HCT116 (cell line): ENCODE results near the gene SRF. TPM values are rescaled to one million over a fixed set of nuclear protein-coding genes. Genes with fewer than 3 reads are reported as not detected.

Experiments used
- ATAC-seq: fragments of 200-7000 bp; cut with Tn5 transposase; 2 replicates; pipeline ENCODE4 v1.9.1; 2020; ENCODE audit warnings: mild to moderate bottlenecking, moderate library complexity
- BruUV-seq: library from RNA; stranded (reverse); fragments of 400-500 nt; replicated peaks from 2 replicates; lab custom pipeline; 2021; lab: Mats Ljungman, UMichigan
- CTCF ChIA-PET: fragments of 300-600 bp; sonication (Branson Sonifier 250); formaldehyde crosslinking; loops from one replicate; lab custom pipeline; 2021; ENCODE audit warnings: antibody characterized with exemption; lab: Charles Lee
- POLR2A ChIA-PET: fragments of 300-600, 350-600 bp; sonication (Branson Sonifier 250); formaldehyde crosslinking; loops from one replicate; lab custom pipeline; 2021; ENCODE audit warnings: antibody characterized with exemption; lab: Charles Lee
- RAD21 ChIA-PET, 2 experiments: fragments of 300-600 bp; sonication (Branson Sonifier 250); formaldehyde crosslinking; loops; one replicate each; lab custom pipeline; 2023; ENCODE audit warnings: low total read pairs in 2 of 2; ENCODE audit not compliant: uncharacterized antibody in 2 of 2, unreplicated experiment in 2 of 2, low non-redundant PET in 1 of 2; lab: Charles Lee
- DNase-seq: peaks from one replicate; pipeline ENCODE4 v3.0.0-alpha.2; 2010; ENCODE audit warnings: low read depth, low spot score
- H2AFZ ChIP-seq: fragments of 200-600 bp; shearing (Covaris generic), sonication (generic); 2 replicates; pipeline ENCODE4 v1.6.1; 2017; ENCODE audit warnings: low read depth, mixed run types, mixed read lengths, antibody characterized with exemption, low read length; ENCODE audit not compliant: poor library complexity, severe bottlenecking
- H3K27ac ChIP-seq: 2 replicates; pipeline ENCODE4 v1.5.1; 2012; ENCODE audit warnings: low read depth, low read length
- H3K27me3 ChIP-seq: fragments of 200-600 bp; sonication (generic); 2 replicates; pipeline ENCODE4 v1.6.1; 2016; ENCODE audit warnings: mixed run types, low read length, mixed read lengths; ENCODE audit not compliant: insufficient read depth
- H3K36me3 ChIP-seq, 2 experiments: fragments of 200-500 bp in 1 of 2; fragments of 200-600 bp in 1 of 2; sonication (Bioruptor generic) in 1 of 2; sonication (generic) in 1 of 2; 2 replicates each; pipeline versions ENCODE4 v1.5.1 to v1.6.1; 2014 to 2016; ENCODE audit warnings: low read length in 2 of 2, inconsistent platforms in 1 of 2, mixed read lengths in 1 of 2, mixed run types in 1 of 2; ENCODE audit not compliant: insufficient read depth in 2 of 2, control insufficient read depth in 1 of 2
- H3K4me1 ChIP-seq, 2 experiments: fragments of 200-600 bp in 1 of 2; sonication (generic) in 1 of 2; 2 replicates each; pipeline versions ENCODE4 v1.5.1 to v1.6.1; 2012 to 2017; ENCODE audit warnings: low read length in 2 of 2, inconsistent platforms in 1 of 2, mild to moderate bottlenecking in 1 of 2, mixed read lengths in 1 of 2, mixed run types in 1 of 2, moderate library complexity in 1 of 2; ENCODE audit not compliant: insufficient read depth in 2 of 2, control insufficient read depth in 1 of 2
- H3K4me2 ChIP-seq: fragments of 200-600 bp; sonication (generic); 2 replicates; pipeline ENCODE4 v1.6.1; 2017; ENCODE audit warnings: mixed run types, low read length, mixed read lengths
- H3K4me3 ChIP-seq, 2 experiments: fragments of 200-600 bp in 1 of 2; sonication (generic) in 1 of 2; replicated peaks in 1 of 2; 2 replicates each; pipeline ENCODE4 v1.5.1; 2011 to 2016; ENCODE audit warnings: low read length in 2 of 2, control low read depth in 1 of 2, low read depth in 1 of 2, mild to moderate bottlenecking in 1 of 2, mixed read lengths in 1 of 2, mixed run types in 1 of 2
- H3K79me2 ChIP-seq: fragments of 200-600 bp; sonication (generic); 2 replicates; pipeline ENCODE4 v1.6.1; 2017; ENCODE audit warnings: mild to moderate bottlenecking, mixed run types, low read length, moderate library complexity, mixed read lengths; ENCODE audit not compliant: insufficient read depth
- H3K9ac ChIP-seq: fragments of 200-600 bp; sonication (generic); 2 replicates; pipeline ENCODE4 v1.6.1; 2016; ENCODE audit warnings: low read length, mixed read lengths
- H3K9me2 ChIP-seq: fragments of 200-600 bp; sonication (generic), shearing (Covaris generic); 2 replicates; pipeline ENCODE4 v1.6.1; 2017; ENCODE audit warnings: mixed run types, mild to moderate bottlenecking, moderate library complexity; ENCODE audit not compliant: insufficient read depth
- H3K9me3 ChIP-seq, 2 experiments: fragments of 200-500 bp in 1 of 2; fragments of 200-600 bp in 1 of 2; sonication (Bioruptor generic) in 1 of 2; sonication (generic) in 1 of 2; 2 replicates each; pipeline ENCODE4 v1.6.1; 2014 to 2017; ENCODE audit warnings: low read length in 2 of 2, mixed read lengths in 2 of 2, inconsistent platforms in 1 of 2, low read depth in 1 of 2, mild to moderate bottlenecking in 1 of 2, mixed run types in 1 of 2, moderate library complexity in 1 of 2; ENCODE audit not compliant: control insufficient read depth in 1 of 2, insufficient read depth in 1 of 2
- H4K20me1 ChIP-seq: fragments of 200-600 bp; sonication (generic), shearing (Covaris generic); 2 replicates; pipeline ENCODE4 v1.6.1; 2017; ENCODE audit warnings: mixed run types, mild to moderate bottlenecking, moderate library complexity; ENCODE audit not compliant: insufficient read depth
- CBX3 ChIP-seq: IDR thresholded peaks from 2 replicates; pipeline ENCODE4 v1.6.1; 2012; ENCODE audit warnings: low read depth
- CEBPB ChIP-seq: IDR thresholded peaks from 2 replicates; pipeline ENCODE4 v1.6.1; 2012; ENCODE audit warnings: low read depth
- EGR1 ChIP-seq: IDR thresholded peaks from 2 replicates; pipeline ENCODE4 v1.6.1; 2012; ENCODE audit warnings: low read depth
- ELF1 ChIP-seq: IDR thresholded peaks from 2 replicates; pipeline ENCODE4 v1.6.1; 2012; ENCODE audit warnings: low read depth, borderline replicate concordance
- EZH2 ChIP-seq: fragments of 200-600 bp; sonication (generic); IDR thresholded peaks from 2 replicates; pipeline ENCODE4 v1.6.1; 2017; ENCODE audit warnings: antibody characterized with exemption, mixed run types
- EZH2phosphoT487 ChIP-seq: fragments of 200-600 bp; IDR thresholded peaks from 2 replicates; pipeline ENCODE4 v1.6.1; 2018; ENCODE audit warnings: antibody characterized with exemption, borderline replicate concordance
- FOSL1 ChIP-seq: IDR thresholded peaks from 2 replicates; pipeline ENCODE4 v1.6.1; 2012; ENCODE audit warnings: low read depth
- JUND ChIP-seq: IDR thresholded peaks from 2 replicates; pipeline ENCODE4 v1.6.1; 2012
- POLR2A ChIP-seq: IDR thresholded peaks from 2 replicates; pipeline ENCODE4 v1.7.0; 2011; ENCODE audit warnings: borderline replicate concordance; ENCODE audit not compliant: insufficient read depth, insufficient read length; ENCODE audit errors: extremely low read depth
- RAD21 ChIP-seq: IDR thresholded peaks from 2 replicates; pipeline ENCODE4 v1.6.1; 2012; ENCODE audit warnings: low read depth, mild to moderate bottlenecking
- SIN3A ChIP-seq: IDR thresholded peaks from 2 replicates; pipeline ENCODE4 v1.6.1; 2012; ENCODE audit warnings: low read depth
- SP1 ChIP-seq: IDR thresholded peaks from 2 replicates; pipeline ENCODE4 v1.6.1; 2012; ENCODE audit warnings: low read depth
- TCF7L2 ChIP-seq: IDR thresholded peaks from 2 replicates; pipeline ENCODE4 v1.7.0; 2011; ENCODE audit warnings: borderline replicate concordance, inconsistent platforms; ENCODE audit not compliant: insufficient read depth, insufficient read length; ENCODE audit errors: extremely low read depth
- ZFX ChIP-seq: fragments of 450-650 bp; IDR thresholded peaks from 2 replicates; pipeline ENCODE4 v1.6.1; 2017
- ZNF274 ChIP-seq: fragments of 200-500 bp; sonication (Bioruptor generic); IDR thresholded peaks from 2 replicates; pipeline ENCODE4 v1.6.1; 2014; ENCODE audit warnings: mild to moderate bottlenecking, low read depth, low read length, inconsistent platforms
- intact Hi-C: fragments of 100-400 bp; cut with micrococcal nuclease; formaldehyde crosslinking; loops from 2 replicates; pipeline ENCODE4 v1.10.0; 2022
- total RNA-seq: library from RNA; stranded (reverse); gene quantifications from one replicate; pipeline ENCODE4 v1.2.1, GENCODE V29; 2021; ENCODE audit not compliant: unreplicated experiment
- TF ChIP-seq, protein P1 (sequence below), 3 experiments: fragments of 200-600 bp in 1 of 3; sonication (generic) in 1 of 3; IDR thresholded peaks in 2 of 3; conservative IDR thresholded peaks in 1 of 3; 2 replicates each; pipeline ENCODE4 v1.5.1; 2012 to 2017; ENCODE audit warnings: low read depth in 2 of 3, low read length in 2 of 3, antibody characterized with exemption in 1 of 3, borderline replicate concordance in 1 of 3, control low read depth in 1 of 3, mild to moderate bottlenecking in 1 of 3, mixed read lengths in 1 of 3, mixed run types in 1 of 3, moderate library complexity in 1 of 3; ENCODE audit not compliant: insufficient read depth in 1 of 3
- TF ChIP-seq, protein P2 (sequence below): IDR thresholded peaks from 2 replicates; pipeline ENCODE4 v1.6.1; 2012

SRF gene
- total RNA-seq, 1 experiment from 2014 or later: 28.1 TPM

DNA sequence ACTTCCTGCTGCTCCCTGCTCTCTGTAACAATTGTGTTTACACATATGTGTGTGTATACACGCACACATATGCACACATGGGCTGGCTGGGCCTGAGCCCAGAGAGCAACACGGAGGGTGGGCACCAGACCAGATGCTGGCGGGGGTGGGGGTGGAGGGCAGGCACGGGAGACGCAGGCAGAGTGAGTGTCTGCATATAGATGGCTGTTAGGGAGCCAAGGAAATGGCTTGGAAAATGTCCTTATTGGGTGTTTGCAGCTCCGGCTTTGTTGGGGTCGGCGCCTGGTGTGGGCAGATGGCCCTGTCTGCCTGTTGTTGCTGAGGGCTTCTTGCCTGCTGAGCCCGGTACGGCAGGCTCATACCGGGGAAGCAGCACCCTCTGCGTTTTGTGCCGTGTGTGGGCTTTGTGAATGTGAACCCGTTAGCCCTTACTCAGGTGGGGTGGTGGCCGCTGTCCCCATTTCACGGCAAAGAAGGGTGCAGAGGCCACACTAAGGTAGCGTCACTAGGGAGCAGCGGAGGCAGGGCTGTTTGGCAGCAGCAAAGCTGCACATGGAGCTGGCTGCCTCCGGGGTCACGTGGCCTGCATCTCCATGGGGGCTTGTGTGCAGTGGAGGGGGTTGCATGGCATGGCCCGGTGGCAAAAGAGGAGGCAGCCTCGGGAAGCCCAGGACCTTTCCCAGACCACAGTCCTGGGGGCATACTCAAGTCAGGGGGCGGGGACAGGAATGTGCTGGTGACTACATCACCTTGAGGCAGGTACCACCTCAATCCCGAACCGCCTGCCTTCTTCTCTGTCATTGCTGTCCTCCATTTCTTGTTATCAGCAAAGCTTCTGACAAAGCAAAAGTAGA is 47.4 kb upstream of the SRF start:
- peak overlapping the region in 1 of 2 experiments; percentile 15; a peak in 1 of 4 replicates for H3K4me3 ChIP-seq
- H2AFZ ChIP-seq: no peak overlapping the region
- no peak; the same call in 1 of the 2 replicates for ATAC-seq
- H3K27ac ChIP-seq: peak overlapping the region; percentile 61
- H3K36me3 ChIP-seq: no peaks in the 10 kb centered on the region
- DNase-seq: no peak
- RAD21 ChIA-PET: interaction anchor here in 1 of 2 experiments (1.0 kb wide), 1 partner anchor 20 kb away, joined by 3 read pairs; no protein-coding TSS in a partner anchor
- H3K27me3 ChIP-seq: no peaks in the 10 kb centered on the region
- POLR2A ChIA-PET: no interaction called here
- intact Hi-C loops: loop anchor here (5.0 kb wide), 1 partner anchor 46 kb away; the partner anchor contains the start of gene PTK7
- H4K20me1 ChIP-seq: no peaks in the 10 kb centered on the region; the same call in 1 of the 2 replicates
- peak overlapping the region; percentile 73 for H3K4me2 ChIP-seq
- no TSS peak for BruUV-seq
- H3K4me1 ChIP-seq: peaks cover 76 to 83% of the 10 kb centered on the region in 2 experiments
- no peaks in the 10 kb centered on the region for H3K9me3 ChIP-seq
- TF ChIP-seq JUND: no peak
- TF ChIP-seq SIN3A: no peak
- TF ChIP-seq, all 23 proteins: peak for 0
- Histone ChIP-seq H3K79me2 (peaks cover 58% of the 10 kb centered on the region), H3K9ac (peak overlapping the region; percentile 41), H3K9me2 (no peaks in the 10 kb centered on the region)
- CTCF ChIA-PET: no interaction called here

DNA sequence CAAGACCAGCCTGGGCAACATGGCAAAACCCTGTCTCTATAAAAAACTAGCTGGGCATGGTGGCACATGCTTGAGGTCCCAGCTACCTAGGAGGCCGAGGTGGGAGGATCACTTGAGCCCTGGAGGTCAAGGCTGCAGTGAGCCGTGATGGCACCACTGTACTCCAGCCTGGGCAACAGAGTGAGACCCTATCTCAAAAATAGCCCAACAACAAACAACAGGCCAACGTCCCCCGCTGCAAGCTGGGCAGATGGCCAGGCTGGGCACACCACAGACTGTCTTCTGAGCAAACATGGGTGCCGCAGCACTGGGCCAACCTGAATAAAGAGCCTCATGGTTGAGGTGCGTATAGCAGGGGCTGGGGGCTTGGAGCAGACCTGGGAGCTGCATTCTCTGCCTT is 46.6 kb upstream of the SRF start:
- DNase-seq: no peak
- no peaks in the 10 kb centered on the region for H3K9me2 ChIP-seq
- H3K9ac ChIP-seq: no peak overlapping the region
- no peaks in the 10 kb centered on the region for H3K27me3 ChIP-seq
- H3K27ac ChIP-seq: no peak overlapping the region
- no peak for TF ChIP-seq RAD21
- TF ChIP-seq TCF7L2: no peak
- no peak for TF ChIP-seq POLR2A
- TF ChIP-seq ZNF274: no peak
- TF ChIP-seq ELF1: no peak
- no peak for TF ChIP-seq EGR1
- no peak for TF ChIP-seq EZH2phosphoT487
- no peak for TF ChIP-seq EZH2
- TF ChIP-seq SIN3A: no peak
- TF ChIP-seq, protein P1, sequence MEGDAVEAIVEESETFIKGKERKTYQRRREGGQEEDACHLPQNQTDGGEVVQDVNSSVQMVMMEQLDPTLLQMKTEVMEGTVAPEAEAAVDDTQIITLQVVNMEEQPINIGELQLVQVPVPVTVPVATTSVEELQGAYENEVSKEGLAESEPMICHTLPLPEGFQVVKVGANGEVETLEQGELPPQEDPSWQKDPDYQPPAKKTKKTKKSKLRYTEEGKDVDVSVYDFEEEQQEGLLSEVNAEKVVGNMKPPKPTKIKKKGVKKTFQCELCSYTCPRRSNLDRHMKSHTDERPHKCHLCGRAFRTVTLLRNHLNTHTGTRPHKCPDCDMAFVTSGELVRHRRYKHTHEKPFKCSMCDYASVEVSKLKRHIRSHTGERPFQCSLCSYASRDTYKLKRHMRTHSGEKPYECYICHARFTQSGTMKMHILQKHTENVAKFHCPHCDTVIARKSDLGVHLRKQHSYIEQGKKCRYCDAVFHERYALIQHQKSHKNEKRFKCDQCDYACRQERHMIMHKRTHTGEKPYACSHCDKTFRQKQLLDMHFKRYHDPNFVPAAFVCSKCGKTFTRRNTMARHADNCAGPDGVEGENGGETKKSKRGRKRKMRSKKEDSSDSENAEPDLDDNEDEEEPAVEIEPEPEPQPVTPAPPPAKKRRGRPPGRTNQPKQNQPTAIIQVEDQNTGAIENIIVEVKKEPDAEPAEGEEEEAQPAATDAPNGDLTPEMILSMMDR (IDR thresholded peaks at IDR 0.05 in 2 of 3, conservative IDR thresholded peaks at IDR 0.05 in 1 of 3; ENCODE audit: borderline replicate concordance in 1 of 3, insufficient read depth in 1 of 3, low read depth in 2 of 3, low read length in 2 of 3): no peak
- TF ChIP-seq CEBPB: no peak
- TF ChIP-seq FOSL1: no peak
- no peak for TF ChIP-seq CBX3
- no peak for TF ChIP-seq SP1
- TF ChIP-seq, protein P2, sequence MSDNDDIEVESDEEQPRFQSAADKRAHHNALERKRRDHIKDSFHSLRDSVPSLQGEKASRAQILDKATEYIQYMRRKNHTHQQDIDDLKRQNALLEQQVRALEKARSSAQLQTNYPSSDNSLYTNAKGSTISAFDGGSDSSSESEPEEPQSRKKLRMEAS: no peak
- no peak for TF ChIP-seq ZFX
- no peak for TF ChIP-seq JUND
- TF ChIP-seq, all 23 proteins: peak for 0
- Histone ChIP-seq H2AFZ (no peak overlapping the region), H3K4me3 (no peak overlapping the region), H4K20me1 (no peaks in the 10 kb centered on the region; the same call in 1 of the 2 replicates), H3K79me2 (peaks cover 51% of the 10 kb centered on the region), H3K9me3 (no peaks in the 10 kb centered on the region), H3K36me3 (0 out of 4 replicates have a peak, but pooled peaks cover 0 to 4% of the 10 kb centered on the region in 2 experiments), H3K4me1 (peaks cover 76 to 78% of the 10 kb centered on the region in 2 experiments), H3K4me2 (0 out of 2 replicates have a peak overlapping the region, but pooled peaks have one; percentile 73)
- POLR2A ChIA-PET: no interaction called here
- RAD21 ChIA-PET: interaction anchor here in 1 of 2 experiments (1.0 kb wide), 1 partner anchor 19 kb away, joined by 3 read pairs; no protein-coding TSS in a partner anchor
- ATAC-seq: no peak
- CTCF ChIA-PET: no interaction called here
- intact Hi-C loops: loop anchor here (5.0 kb wide), 1 partner anchor 47 kb away; the partner anchor contains the start of gene PTK7
- BruUV-seq: no TSS peak
